ENCODE results near the gene DDTL. TPM values are rescaled to one million over a fixed set of nuclear protein-coding genes. Genes with fewer than 3 reads are reported as not detected.
"Not testable (repeated sequence)": the region's sequence is repeated elsewhere in the genome, so short reads cannot be mapped to it uniquely, and the experiment has no call there.

Gene DDTL
- total and polyA plus RNA-seq, 4 donors: 6.3 to 18.7 (median 8.2) TPM

DNA sequence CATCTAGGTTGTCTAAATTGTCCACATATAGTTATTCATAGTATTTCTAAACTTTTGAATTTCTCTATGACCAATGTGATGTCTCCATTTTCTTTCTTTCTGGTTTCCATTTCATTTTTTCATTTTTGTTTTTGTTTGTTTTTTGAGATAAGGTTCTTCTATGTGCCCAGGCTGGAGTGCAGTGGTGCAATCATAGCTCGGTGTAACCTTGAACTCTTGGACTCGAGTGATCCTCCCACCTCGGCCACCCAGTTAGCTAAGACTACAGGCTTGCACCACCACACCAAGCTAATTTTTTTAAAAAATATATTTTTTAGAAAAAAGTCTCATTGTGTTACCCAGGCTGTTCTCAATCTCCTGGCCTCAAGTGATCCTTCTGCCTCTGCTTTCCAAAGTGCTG, 30.4 kb downstream of the DDTL start:
- H3K4me3 ChIP-seq (ENCODE audit: low read depth in 1 of 3, low read length in 3 of 3): no peak overlapping the region
- no peaks in the 10 kb centered on the region for H3K36me3 ChIP-seq (ENCODE audit: control insufficient read depth in 4 of 4, insufficient read depth in 3 of 4, low read depth in 1 of 4, low read length in 3 of 4)
- no peak for DNase-seq (ENCODE audit: low spot score)
- H3K4me1 ChIP-seq (ENCODE audit: control insufficient read depth in 4 of 4, insufficient read depth in 4 of 4, low read length in 3 of 4): no peaks in the 10 kb centered on the region
- peak; percentile 63 to 72 for TF ChIP-seq HNF4A (conservative IDR thresholded peaks at IDR 0.05)
- TF ChIP-seq TAF1 (conservative IDR thresholded peaks at IDR 0.05): no peak
- H3K9ac ChIP-seq (ENCODE audit: low read depth in 1 of 2, low read length in 2 of 2): no peak overlapping the region
- WGBS: 32% methylated on average over 3 of the region's 3 CpGs
- H3K27ac ChIP-seq (ENCODE audit: low read depth in 1 of 2, low read length in 2 of 2): no peak overlapping the region
- no peaks in the 10 kb centered on the region for H3K27me3 ChIP-seq (ENCODE audit: control insufficient read depth in 4 of 4, insufficient read depth in 4 of 4, low read length in 3 of 4)
- H3K9me3 ChIP-seq (ENCODE audit: control insufficient read depth in 4 of 4, low read length in 3 of 4): no peaks in the 10 kb centered on the region

DNA sequence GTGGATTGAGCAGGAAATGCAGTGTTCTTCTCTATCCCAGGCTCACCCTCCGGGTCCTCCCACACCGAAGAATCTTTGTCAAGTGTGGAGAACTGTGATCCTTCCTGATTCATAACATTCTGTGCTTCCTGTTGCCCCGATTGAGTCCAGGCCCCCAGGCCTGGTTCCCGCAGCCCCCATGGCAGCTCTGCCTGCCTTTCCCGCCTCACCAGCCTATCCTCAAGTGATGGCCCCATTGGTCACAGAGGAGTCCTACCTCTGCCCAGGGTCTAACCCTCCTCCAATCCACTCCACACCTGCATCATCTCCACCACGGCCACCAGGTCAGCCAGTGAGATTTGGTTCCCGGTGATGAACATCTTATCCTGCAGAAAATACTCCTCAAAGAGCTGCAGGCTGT, 33.1 kb downstream of the DDTL start:
- not testable (repeated sequence) for H3K36me3 ChIP-seq (ENCODE audit: control insufficient read depth in 4 of 4, insufficient read depth in 3 of 4, low read depth in 1 of 4, low read length in 3 of 4); H3K9me3 ChIP-seq (ENCODE audit: control insufficient read depth in 4 of 4, low read length in 3 of 4); H3K4me3 ChIP-seq (ENCODE audit: low read depth in 1 of 3, low read length in 3 of 3); H3K27ac ChIP-seq (ENCODE audit: low read depth in 1 of 2, low read length in 2 of 2); H3K9ac ChIP-seq (ENCODE audit: low read depth in 1 of 2, low read length in 2 of 2); DNase-seq (ENCODE audit: low spot score); H3K4me1 ChIP-seq (ENCODE audit: control insufficient read depth in 4 of 4, insufficient read depth in 4 of 4, low read length in 3 of 4); H3K27me3 ChIP-seq (ENCODE audit: control insufficient read depth in 4 of 4, insufficient read depth in 4 of 4, low read length in 3 of 4)
- WGBS: 86% methylated on average over 7 of the region's 7 CpGs

DNA sequence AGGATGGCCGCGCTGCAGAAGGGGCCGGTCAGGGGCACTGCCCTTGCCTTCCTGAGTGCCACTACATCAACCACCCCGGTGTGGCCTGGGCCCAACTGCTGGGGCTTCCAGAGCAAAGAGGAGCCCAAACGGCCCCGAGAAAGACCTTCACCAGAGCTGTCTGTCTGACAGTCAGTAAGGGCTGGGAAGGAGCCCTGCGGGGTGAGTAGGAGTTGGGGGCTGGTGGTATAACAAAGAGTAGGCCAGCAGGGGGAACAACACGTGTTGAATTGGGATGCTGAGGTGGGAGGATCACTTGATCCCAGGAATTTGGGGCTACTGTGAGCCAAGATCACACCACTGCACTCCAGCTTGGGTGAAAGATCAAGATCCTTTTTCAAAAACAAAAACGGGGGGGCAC, 34.6 kb downstream of the DDTL start:
- DNase-seq (ENCODE audit: low spot score): no peak
- H3K27me3 ChIP-seq (ENCODE audit: control insufficient read depth in 4 of 4, insufficient read depth in 4 of 4, low read length in 3 of 4): no peaks in the 10 kb centered on the region
- 89% methylated on average over 9 of the region's 9 CpGs for WGBS
- H3K9ac ChIP-seq (ENCODE audit: low read depth in 1 of 2, low read length in 2 of 2): no peak overlapping the region
- no peak for TF ChIP-seq GABPA (IDR thresholded peaks at IDR 0.05 in 1 of 2, conservative IDR thresholded peaks at IDR 0.05 in 1 of 2)
- TF ChIP-seq EGR1 (IDR thresholded peaks at IDR 0.05; ENCODE audit: low read depth in 2 of 2): no peak
- no peak for TF ChIP-seq YY1 (IDR thresholded peaks at IDR 0.05)
- H3K4me3 ChIP-seq (ENCODE audit: low read depth in 1 of 3, low read length in 3 of 3): no peak overlapping the region
- no peaks in the 10 kb centered on the region for H3K4me1 ChIP-seq (ENCODE audit: control insufficient read depth in 4 of 4, insufficient read depth in 4 of 4, low read length in 3 of 4)
- no peaks in the 10 kb centered on the region for H3K36me3 ChIP-seq (ENCODE audit: control insufficient read depth in 4 of 4, insufficient read depth in 3 of 4, low read depth in 1 of 4, low read length in 3 of 4)
- H3K9me3 ChIP-seq (ENCODE audit: control insufficient read depth in 4 of 4, low read length in 3 of 4): no peaks in the 10 kb centered on the region
- H3K27ac ChIP-seq (ENCODE audit: low read depth in 1 of 2, low read length in 2 of 2): no peak overlapping the region

DNA sequence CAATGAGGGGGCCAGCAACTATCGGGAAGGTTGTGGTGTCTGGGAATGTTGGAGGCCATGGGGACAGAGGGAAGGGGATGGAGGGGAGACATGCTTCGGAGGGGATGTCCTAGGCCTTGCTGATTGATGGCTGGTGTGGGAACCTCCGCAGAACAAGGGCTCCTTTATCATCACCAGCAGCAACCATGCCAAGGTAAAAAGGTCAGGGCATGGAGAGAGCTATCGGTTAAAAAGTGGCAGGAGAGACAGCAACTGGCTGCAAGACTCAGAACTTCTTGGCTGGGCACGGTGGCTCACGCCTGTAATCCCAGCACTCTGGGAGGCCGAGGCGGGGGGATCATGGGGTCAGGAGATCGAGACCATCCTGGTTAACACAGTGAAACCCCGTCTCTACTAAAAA, 35.6 kb downstream of the DDTL start:
- H3K9me3 ChIP-seq (ENCODE audit: control insufficient read depth in 4 of 4, low read length in 3 of 4): no peaks in the 10 kb centered on the region
- 89% methylated on average over 10 of the region's 10 CpGs for WGBS
- no peak for TF ChIP-seq HNF4G (IDR thresholded peaks at IDR 0.05)
- no peak for TF ChIP-seq NR2F2 (IDR thresholded peaks at IDR 0.05)
- TF ChIP-seq FOXA2 (IDR thresholded peaks at IDR 0.05): no peak
- TF ChIP-seq, protein P1, sequence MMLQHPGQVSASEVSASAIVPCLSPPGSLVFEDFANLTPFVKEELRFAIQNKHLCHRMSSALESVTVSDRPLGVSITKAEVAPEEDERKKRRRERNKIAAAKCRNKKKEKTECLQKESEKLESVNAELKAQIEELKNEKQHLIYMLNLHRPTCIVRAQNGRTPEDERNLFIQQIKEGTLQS (IDR thresholded peaks at IDR 0.05): no peak
- TF ChIP-seq, protein P2, sequence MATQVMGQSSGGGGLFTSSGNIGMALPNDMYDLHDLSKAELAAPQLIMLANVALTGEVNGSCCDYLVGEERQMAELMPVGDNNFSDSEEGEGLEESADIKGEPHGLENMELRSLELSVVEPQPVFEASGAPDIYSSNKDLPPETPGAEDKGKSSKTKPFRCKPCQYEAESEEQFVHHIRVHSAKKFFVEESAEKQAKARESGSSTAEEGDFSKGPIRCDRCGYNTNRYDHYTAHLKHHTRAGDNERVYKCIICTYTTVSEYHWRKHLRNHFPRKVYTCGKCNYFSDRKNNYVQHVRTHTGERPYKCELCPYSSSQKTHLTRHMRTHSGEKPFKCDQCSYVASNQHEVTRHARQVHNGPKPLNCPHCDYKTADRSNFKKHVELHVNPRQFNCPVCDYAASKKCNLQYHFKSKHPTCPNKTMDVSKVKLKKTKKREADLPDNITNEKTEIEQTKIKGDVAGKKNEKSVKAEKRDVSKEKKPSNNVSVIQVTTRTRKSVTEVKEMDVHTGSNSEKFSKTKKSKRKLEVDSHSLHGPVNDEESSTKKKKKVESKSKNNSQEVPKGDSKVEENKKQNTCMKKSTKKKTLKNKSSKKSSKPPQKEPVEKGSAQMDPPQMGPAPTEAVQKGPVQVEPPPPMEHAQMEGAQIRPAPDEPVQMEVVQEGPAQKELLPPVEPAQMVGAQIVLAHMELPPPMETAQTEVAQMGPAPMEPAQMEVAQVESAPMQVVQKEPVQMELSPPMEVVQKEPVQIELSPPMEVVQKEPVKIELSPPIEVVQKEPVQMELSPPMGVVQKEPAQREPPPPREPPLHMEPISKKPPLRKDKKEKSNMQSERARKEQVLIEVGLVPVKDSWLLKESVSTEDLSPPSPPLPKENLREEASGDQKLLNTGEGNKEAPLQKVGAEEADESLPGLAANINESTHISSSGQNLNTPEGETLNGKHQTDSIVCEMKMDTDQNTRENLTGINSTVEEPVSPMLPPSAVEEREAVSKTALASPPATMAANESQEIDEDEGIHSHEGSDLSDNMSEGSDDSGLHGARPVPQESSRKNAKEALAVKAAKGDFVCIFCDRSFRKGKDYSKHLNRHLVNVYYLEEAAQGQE (IDR thresholded peaks at IDR 0.05): no peak
- TF ChIP-seq YY1 (IDR thresholded peaks at IDR 0.05): no peak
- TF ChIP-seq FOXA1 (IDR thresholded peaks at IDR 0.05): no peak
- no peak for TF ChIP-seq TAF1 (conservative IDR thresholded peaks at IDR 0.05)
- TF ChIP-seq, protein P3, sequence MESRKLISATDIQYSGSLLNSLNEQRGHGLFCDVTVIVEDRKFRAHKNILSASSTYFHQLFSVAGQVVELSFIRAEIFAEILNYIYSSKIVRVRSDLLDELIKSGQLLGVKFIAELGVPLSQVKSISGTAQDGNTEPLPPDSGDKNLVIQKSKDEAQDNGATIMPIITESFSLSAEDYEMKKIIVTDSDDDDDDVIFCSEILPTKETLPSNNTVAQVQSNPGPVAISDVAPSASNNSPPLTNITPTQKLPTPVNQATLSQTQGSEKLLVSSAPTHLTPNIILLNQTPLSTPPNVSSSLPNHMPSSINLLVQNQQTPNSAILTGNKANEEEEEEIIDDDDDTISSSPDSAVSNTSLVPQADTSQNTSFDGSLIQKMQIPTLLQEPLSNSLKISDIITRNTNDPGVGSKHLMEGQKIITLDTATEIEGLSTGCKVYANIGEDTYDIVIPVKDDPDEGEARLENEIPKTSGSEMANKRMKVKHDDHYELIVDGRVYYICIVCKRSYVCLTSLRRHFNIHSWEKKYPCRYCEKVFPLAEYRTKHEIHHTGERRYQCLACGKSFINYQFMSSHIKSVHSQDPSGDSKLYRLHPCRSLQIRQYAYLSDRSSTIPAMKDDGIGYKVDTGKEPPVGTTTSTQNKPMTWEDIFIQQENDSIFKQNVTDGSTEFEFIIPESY (IDR thresholded peaks at IDR 0.05): no peak
- TF ChIP-seq RAD21 (IDR thresholded peaks at IDR 0.05): no peak
- TF ChIP-seq, protein P4, sequence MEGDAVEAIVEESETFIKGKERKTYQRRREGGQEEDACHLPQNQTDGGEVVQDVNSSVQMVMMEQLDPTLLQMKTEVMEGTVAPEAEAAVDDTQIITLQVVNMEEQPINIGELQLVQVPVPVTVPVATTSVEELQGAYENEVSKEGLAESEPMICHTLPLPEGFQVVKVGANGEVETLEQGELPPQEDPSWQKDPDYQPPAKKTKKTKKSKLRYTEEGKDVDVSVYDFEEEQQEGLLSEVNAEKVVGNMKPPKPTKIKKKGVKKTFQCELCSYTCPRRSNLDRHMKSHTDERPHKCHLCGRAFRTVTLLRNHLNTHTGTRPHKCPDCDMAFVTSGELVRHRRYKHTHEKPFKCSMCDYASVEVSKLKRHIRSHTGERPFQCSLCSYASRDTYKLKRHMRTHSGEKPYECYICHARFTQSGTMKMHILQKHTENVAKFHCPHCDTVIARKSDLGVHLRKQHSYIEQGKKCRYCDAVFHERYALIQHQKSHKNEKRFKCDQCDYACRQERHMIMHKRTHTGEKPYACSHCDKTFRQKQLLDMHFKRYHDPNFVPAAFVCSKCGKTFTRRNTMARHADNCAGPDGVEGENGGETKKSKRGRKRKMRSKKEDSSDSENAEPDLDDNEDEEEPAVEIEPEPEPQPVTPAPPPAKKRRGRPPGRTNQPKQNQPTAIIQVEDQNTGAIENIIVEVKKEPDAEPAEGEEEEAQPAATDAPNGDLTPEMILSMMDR (IDR thresholded peaks at IDR 0.05; ENCODE audit: low read depth, low read length, missing input control): no peak
- no peak for TF ChIP-seq JUND (IDR thresholded peaks at IDR 0.05)
- TF ChIP-seq EGR1 (IDR thresholded peaks at IDR 0.05; ENCODE audit: low read depth in 2 of 2): no peak
- TF ChIP-seq, protein P5, sequence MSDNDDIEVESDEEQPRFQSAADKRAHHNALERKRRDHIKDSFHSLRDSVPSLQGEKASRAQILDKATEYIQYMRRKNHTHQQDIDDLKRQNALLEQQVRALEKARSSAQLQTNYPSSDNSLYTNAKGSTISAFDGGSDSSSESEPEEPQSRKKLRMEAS (IDR thresholded peaks at IDR 0.05): no peak
- TF ChIP-seq HNF4A (conservative IDR thresholded peaks at IDR 0.05): no peak
- no peak for TF ChIP-seq SP1 (IDR thresholded peaks at IDR 0.05)

More for the DNA sequence above, 35.6 kb downstream of the DDTL start:
- no peak for DNase-seq (ENCODE audit: low spot score)
- Histone ChIP-seq H3K4me1 (ENCODE audit: control insufficient read depth in 4 of 4, insufficient read depth in 4 of 4, low read length in 3 of 4) (no peaks in the 10 kb centered on the region), H3K36me3 (ENCODE audit: control insufficient read depth in 4 of 4, insufficient read depth in 3 of 4, low read depth in 1 of 4, low read length in 3 of 4) (no peaks in the 10 kb centered on the region), H3K4me3 (ENCODE audit: low read depth in 1 of 3, low read length in 3 of 3) (no peak overlapping the region), H3K27me3 (ENCODE audit: control insufficient read depth in 4 of 4, insufficient read depth in 4 of 4, low read length in 3 of 4) (no peaks in the 10 kb centered on the region), H3K9ac (ENCODE audit: low read depth in 1 of 2, low read length in 2 of 2) (no peak overlapping the region), H3K27ac (ENCODE audit: low read depth in 1 of 2, low read length in 2 of 2) (no peak overlapping the region)

Measured in liver (tissue), 9 donors.